ENCODE data around the gene MDM4. TPM values are rescaled to one million over a fixed set of nuclear protein-coding genes. Genes with fewer than 3 reads are reported as not detected.

The MDM4 gene
- total RNA-seq, 4 donors from 2014 or later = 56.9 to 96.3 (median 71.5) TPM

GRCh38 chr1:204530932-204531331 lies 14.7 kb downstream of the MDM4 start:
- DNase-seq (ENCODE audit: low spot score) (no peak), ATAC-seq (ENCODE audit: low FRiP score) (no peak)
- TF ChIP-seq, protein P1, sequence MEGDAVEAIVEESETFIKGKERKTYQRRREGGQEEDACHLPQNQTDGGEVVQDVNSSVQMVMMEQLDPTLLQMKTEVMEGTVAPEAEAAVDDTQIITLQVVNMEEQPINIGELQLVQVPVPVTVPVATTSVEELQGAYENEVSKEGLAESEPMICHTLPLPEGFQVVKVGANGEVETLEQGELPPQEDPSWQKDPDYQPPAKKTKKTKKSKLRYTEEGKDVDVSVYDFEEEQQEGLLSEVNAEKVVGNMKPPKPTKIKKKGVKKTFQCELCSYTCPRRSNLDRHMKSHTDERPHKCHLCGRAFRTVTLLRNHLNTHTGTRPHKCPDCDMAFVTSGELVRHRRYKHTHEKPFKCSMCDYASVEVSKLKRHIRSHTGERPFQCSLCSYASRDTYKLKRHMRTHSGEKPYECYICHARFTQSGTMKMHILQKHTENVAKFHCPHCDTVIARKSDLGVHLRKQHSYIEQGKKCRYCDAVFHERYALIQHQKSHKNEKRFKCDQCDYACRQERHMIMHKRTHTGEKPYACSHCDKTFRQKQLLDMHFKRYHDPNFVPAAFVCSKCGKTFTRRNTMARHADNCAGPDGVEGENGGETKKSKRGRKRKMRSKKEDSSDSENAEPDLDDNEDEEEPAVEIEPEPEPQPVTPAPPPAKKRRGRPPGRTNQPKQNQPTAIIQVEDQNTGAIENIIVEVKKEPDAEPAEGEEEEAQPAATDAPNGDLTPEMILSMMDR (IDR thresholded peaks at IDR 0.05) = no peak

DNA sequence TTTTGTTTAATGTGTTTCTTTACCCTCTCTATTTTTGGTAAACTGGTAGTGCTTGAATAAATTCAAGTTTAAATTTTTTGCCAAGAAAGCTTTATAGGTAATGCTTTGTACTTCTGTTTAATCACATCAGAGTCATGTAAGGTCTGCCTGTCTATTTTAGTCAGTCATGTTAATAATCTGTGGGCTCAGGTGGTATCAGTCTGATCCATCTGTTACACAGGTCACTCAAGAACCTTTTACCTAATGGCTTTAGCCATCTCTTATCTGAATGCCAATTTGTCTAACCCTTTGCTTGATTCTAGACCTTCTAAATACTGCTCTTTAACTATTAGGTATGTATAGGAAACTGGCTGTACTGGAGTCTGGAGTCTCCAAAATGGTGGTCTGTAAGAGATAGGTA lies 16.6 kb downstream of the MDM4 start:
- TF ChIP-seq, protein P1 (IDR thresholded peaks at IDR 0.05) = no peak
- ATAC-seq (ENCODE audit: low FRiP score) (no peak), DNase-seq (ENCODE audit: low spot score) (no peak)

DNA sequence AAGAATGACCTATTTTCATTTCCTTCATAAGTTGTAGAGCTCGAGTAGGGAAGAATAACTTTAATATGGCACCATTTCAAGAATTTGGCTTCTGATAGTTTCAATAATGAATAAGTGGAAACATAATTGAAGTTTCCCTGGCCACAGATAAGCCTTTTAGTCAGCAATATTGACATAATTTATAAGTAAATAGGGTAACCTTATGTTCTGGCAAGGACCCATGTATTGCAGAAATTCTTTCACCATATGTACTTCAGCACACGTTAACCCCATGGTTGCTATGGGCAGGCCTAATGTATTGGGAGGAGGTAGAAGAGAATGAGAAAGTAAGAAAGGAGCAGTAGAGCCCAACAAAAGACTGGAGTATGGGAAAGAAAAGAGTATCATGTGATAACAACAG lies 25.4 kb downstream of the MDM4 start:
- DNase-seq (ENCODE audit: low spot score) (no peak), ATAC-seq (ENCODE audit: low FRiP score) (no peak)
- TF ChIP-seq, protein P1 (IDR thresholded peaks at IDR 0.05) = no peak

- ATAC-seq (ENCODE audit: low FRiP score) (no peak), DNase-seq (ENCODE audit: low spot score) (no peak)
- TF ChIP-seq, protein P1 (IDR thresholded peaks at IDR 0.05) = no peak
Observed at GRCh38 chr1:204544321-204544720, 28.1 kb downstream of the MDM4 start.

DNA sequence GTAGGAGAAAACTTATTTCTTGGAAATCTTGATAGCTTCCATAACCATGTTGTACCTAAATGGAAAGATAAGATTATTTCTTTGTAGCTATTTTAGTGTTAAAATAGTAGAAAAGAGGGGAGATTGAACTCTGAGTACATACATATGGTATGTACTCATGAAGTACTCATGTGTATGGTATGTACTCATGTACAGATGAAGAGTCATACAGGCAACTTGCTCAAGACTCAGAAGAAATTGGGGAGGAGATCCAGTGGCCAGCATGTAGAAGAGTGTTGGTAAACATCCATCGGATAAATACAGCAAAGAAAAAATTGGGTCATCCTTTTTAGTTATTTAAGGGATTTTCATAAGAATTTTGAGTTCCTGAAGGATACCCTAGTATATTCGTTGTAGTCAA lies 29.0 kb downstream of the MDM4 start:
- TF ChIP-seq, protein P1 (IDR thresholded peaks at IDR 0.05) = no peak
- DNase-seq (ENCODE audit: low spot score) = no peak
- peak; percentile 48 for ATAC-seq (ENCODE audit: low FRiP score)

DNA sequence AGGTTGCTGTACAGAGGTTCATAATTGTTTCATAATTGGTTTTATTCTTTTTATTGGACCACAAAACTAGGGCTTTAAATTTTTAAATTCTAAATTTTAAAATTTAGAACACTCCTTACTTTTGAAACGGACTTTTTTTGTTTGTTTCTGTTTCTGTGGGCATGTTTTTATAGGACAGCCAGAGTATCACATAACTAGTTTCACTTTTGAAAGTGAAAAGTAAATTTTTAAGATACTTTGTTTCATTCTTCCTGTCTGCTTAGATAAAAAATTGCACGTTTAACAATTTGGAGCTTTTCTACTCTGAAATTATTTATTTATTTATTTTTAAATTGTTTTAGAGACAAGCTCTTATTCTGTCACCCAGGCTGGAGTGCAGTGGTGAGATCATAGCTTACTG lies 29.7 kb downstream of the MDM4 start:
- TF ChIP-seq, protein P1 (IDR thresholded peaks at IDR 0.05) = no peak
- DNase-seq (ENCODE audit: low spot score) = no peak
- no peak for ATAC-seq (ENCODE audit: low FRiP score)

- TF ChIP-seq, protein P1 (IDR thresholded peaks at IDR 0.05) = no peak
- no peak for DNase-seq (ENCODE audit: low spot score)
- no peak for ATAC-seq (ENCODE audit: low FRiP score)
Observed at GRCh38 chr1:204548265-204548664, 32.1 kb downstream of the MDM4 start.

All from omental fat pad (tissue), 4 donors.